HepG2 (cell line): ENCODE results near the gene CRYM. TPM values are rescaled to one million over a fixed set of nuclear protein-coding genes. Genes with fewer than 3 reads are reported as not detected.

Experiments used
- FOXA3 ChIP-seq: IDR thresholded peaks from 2 replicates; pipeline ENCODE4 v1.6.1; 2016; ENCODE audit warnings: missing genetic modification reagents, missing compliant biosample characterization
- HHEX ChIP-seq: IDR thresholded peaks from 2 replicates; pipeline ENCODE4 v1.6.1; 2016; ENCODE audit warnings: control low read depth
- HOXA9 ChIP-seq: sonication (generic); formaldehyde crosslinking; IDR thresholded peaks from 2 replicates; pipeline ENCODE4 v1.8.1; 2022; ENCODE audit warnings: missing genetic modification reagents, mild to moderate bottlenecking, moderate library complexity, borderline replicate concordance
- NFYB ChIP-seq: sonication (generic); formaldehyde crosslinking; IDR thresholded peaks from 2 replicates; pipeline ENCODE4 v1.4.0; 2020; ENCODE audit warnings: missing genetic modification reagents
- POGK ChIP-seq: sonication (generic); formaldehyde crosslinking; conservative IDR thresholded peaks from 2 replicates; pipeline ENCODE4 v1.8.0; 2022; ENCODE audit warnings: mild to moderate bottlenecking, moderate library complexity, missing genetic modification reagents
- POLR2AphosphoS2 ChIP-seq: IDR thresholded peaks from 2 replicates; pipeline ENCODE4 v1.6.1; 2011; ENCODE audit warnings: low read depth, low read length, improper control_type of control experiment
- RAD21 ChIP-seq: fragments of 450-650 bp; formaldehyde crosslinking; IDR thresholded peaks from 2 replicates; pipeline ENCODE4 v1.5.0; 2020; ENCODE audit warnings: mild to moderate bottlenecking
- SETDB1 ChIP-seq: sonication (generic); formaldehyde crosslinking; IDR thresholded peaks from 2 replicates; pipeline ENCODE4 v1.5.1; 2020; ENCODE audit warnings: missing genetic modification reagents, mild to moderate bottlenecking, borderline replicate concordance
- SRSF1 ChIP-seq: fragments of 200-400 bp; formaldehyde crosslinking; optimal IDR thresholded peaks from 2 replicates; pipeline ENCODE3; 2017; ENCODE audit warnings: mild to moderate bottlenecking, low read depth, low read length, moderate library complexity
- TCF12 ChIP-seq, 2 experiments: fragments of 450-650 bp in 1 of 2; sonication (generic) in 1 of 2; formaldehyde crosslinking in 1 of 2; IDR thresholded peaks; 2 replicates each; pipeline versions ENCODE4 v1.6.1 to v1.8.0; 2017 to 2022; ENCODE audit warnings: antibody characterized with exemption in 1 of 2, mild to moderate bottlenecking in 1 of 2, missing genetic modification reagents in 1 of 2, moderate library complexity in 1 of 2
- ZBTB21 ChIP-seq: sonication (generic); formaldehyde crosslinking; IDR thresholded peaks from 2 replicates; pipeline ENCODE4 v1.4.0; 2020; ENCODE audit warnings: missing genetic modification reagents
- ZBTB3 ChIP-seq: sonication (generic); formaldehyde crosslinking; IDR thresholded peaks from 2 replicates; pipeline ENCODE4 v1.4.0; 2020; ENCODE audit warnings: low read depth, mild to moderate bottlenecking, moderate library complexity, missing genetic modification reagents, borderline replicate concordance
- ZFP41 ChIP-seq: sonication (generic); formaldehyde crosslinking; IDR thresholded peaks from 2 replicates; pipeline ENCODE4 v1.4.0; 2020; ENCODE audit warnings: mild to moderate bottlenecking, missing genetic modification reagents, borderline replicate concordance
- ZFP82 ChIP-seq: sonication (generic); formaldehyde crosslinking; IDR thresholded peaks from 2 replicates; pipeline ENCODE4 v1.5.1; 2020; ENCODE audit warnings: mild to moderate bottlenecking, missing genetic modification reagents, borderline replicate concordance
- ZNF318 ChIP-seq: sonication (generic); formaldehyde crosslinking; IDR thresholded peaks from 2 replicates; pipeline ENCODE4 v1.4.0; 2020; ENCODE audit warnings: mild to moderate bottlenecking, missing genetic modification reagents
- ZNF513 ChIP-seq: sonication (generic); formaldehyde crosslinking; conservative IDR thresholded peaks from 2 replicates; pipeline ENCODE4 v1.5.0; 2020; ENCODE audit warnings: missing genetic modification reagents
- ZNF616 ChIP-seq: sonication (generic); formaldehyde crosslinking; IDR thresholded peaks from 2 replicates; pipeline ENCODE4 v1.5.0; 2020; ENCODE audit warnings: low read depth, mild to moderate bottlenecking, missing genetic modification reagents
- polyA plus RNA-seq, 8 experiments: library from polyadenylated mRNA; depleted of rRNA in 3 of 8; stranded (reverse) in 7 of 8; unstranded in 1 of 8; fragments of >200 nt; fragmentation: Illumina TruSeq in 4 of 8; extraction: Trizol in 4 of 8; gene quantifications; 2 replicates each; pipeline versions ENCODE4 v1.2.1 to v1.2.3, GENCODE V29; 2011 to 2016; ENCODE audit warnings: low read depth in 4 of 8, missing spikeins in 1 of 8, mixed read lengths in 1 of 8; ENCODE audit not compliant: insufficient read depth in 1 of 8
- total RNA-seq, 5 experiments: library from RNA; depleted of rRNA; stranded (reverse); fragments of >200 nt; fragmentation: Illumina TruSeq; extraction: Trizol; gene quantifications; 2 replicates each; pipeline ENCODE4 v1.2.3, GENCODE V29; 2016; ENCODE audit warnings: low read depth in 1 of 5

Gene CRYM
- total and polyA plus RNA-seq, 2 of the 13 experiments (the other 11 are each of a cell fraction or from before 2014, with no cell fraction given) = 1.9 to 2.2 TPM

GRCh38 chr16:21283521-21284289 lies 5.6 kb upstream of the CRYM start (continued):
- peak; percentile 73 for TF ChIP-seq RAD21 (CRISPR knock-in tag)
- no peak for TF ChIP-seq ZFP41
- peak; percentile 16; the same call in 1 of the 2 replicates for TF ChIP-seq FOXA3 (CRISPR knock-in tag)
- TF ChIP-seq ZFP82 (CRISPR knock-in tag) = no peak
- no peak for TF ChIP-seq HHEX (CRISPR knock-in tag)
- no peak for TF ChIP-seq NFYB (CRISPR knock-in tag)
- TF ChIP-seq POGK (CRISPR knock-in tag) = no peak
- no peak for TF ChIP-seq ZBTB3
- no peak for TF ChIP-seq ZNF318 (CRISPR knock-in tag)
- no peak for TF ChIP-seq ZNF616 (CRISPR knock-in tag)
- TF ChIP-seq SETDB1 (CRISPR knock-in tag) = no peak
- TF ChIP-seq ZBTB21 = no peak
- TF ChIP-seq TCF12 (IDR thresholded peaks at IDR 0.05) = no peak
- TF ChIP-seq TCF12 (CRISPR knock-in tag; IDR thresholded peaks at IDR 0.05) = no peak
- TF ChIP-seq SRSF1 = peak; percentile 64
- TF ChIP-seq ZNF513 (CRISPR knock-in tag) = no peak
- no peak for TF ChIP-seq HOXA9
- no peak for TF ChIP-seq POLR2AphosphoS2
